AG09319 (cell line): ENCODE data around the gene RNU1-4.
"Not testable (repeated sequence)": the region's sequence is repeated elsewhere in the genome, so short reads cannot be mapped to it uniquely, and the experiment has no call there.

Experiments used
- DNase-seq: peaks from one replicate; pipeline ENCODE4 v3.0.0-alpha.2; 2010; ENCODE audit warnings: low read depth; ENCODE audit errors: extremely low read depth
- CTCF ChIP-seq: IDR thresholded peaks from 2 replicates; pipeline ENCODE4 v1.5.1; 2011; ENCODE audit warnings: low read depth, mild to moderate bottlenecking, inconsistent platforms, low read length, moderate library complexity

The RNU1-4 gene

DNA sequence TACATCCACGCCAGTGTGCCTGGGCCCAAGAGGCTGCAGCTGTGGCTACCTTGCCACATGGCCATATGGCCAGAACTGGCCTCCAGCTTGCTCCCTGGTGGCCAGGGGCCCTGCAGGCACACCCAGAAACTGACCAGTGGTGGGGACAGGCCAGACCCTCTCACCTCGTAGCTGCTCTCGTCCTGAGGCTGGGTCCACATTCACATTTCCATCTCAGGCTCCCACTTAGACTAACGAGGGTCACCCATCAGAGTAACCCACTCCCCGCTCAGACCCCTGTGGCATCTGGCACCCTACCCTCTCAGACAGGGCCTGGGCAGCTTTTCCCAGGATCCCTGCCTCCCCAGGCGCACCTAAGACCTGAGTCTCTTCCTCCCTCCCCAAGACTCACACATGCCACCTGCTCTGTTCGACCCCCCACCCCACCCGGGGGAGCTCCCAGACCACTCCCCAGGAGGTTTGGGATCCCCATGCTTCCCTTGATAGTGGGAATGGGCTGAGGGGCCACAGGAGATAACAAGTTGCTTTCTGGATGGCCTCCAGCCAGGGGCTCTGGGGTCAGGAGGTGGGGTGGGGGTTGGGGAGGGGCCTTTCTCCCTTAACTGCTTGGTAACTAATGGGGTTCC, 21.3 kb upstream of the RNU1-4 start:
- DNase-seq, result no peak
- no peak for TF ChIP-seq CTCF

DNA sequence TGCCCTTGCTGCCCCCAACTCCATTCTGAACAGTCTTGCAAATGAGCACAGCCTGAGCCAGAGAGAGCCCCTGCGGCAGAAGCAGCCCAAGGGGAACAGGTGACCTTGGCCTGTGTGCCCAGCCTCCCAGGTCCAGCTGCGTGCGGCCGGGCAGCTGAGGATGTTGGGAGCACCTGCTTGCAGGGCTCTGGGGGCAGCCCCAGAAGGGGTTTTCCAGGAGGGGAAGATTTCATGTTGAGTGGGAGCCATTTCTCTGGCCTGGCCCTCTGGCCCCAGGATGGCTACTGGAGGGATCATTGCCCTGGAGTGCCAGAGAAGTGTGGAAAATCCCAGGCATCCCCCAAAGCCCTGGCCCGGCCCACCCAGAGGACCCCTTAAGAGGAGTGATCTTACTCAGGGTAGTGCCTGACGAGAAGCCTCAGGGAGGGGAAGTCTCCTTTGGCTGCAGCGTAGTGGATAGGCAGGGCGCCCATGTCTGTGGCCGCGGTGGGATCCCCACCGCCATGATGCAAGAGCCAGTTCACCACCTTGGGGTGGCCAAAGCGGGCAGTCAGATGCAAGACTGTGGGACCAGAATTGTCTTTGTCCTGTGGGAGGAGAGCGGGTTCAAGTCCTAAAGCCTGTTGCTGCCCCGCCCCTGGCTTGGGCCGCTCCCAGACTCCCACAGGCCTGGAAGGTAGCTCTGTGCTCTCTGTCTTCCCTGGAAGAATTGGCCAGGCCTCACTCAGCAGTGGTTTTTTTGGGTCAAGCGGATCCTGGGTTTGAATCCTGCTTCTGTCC, 20.6 kb upstream of the RNU1-4 start:
- TF ChIP-seq CTCF, result no peak
- DNase-seq, result no peak

GRCh38 chr1:16720351-16721223, 19.7 kb upstream of the RNU1-4 start:
- no peak for DNase-seq

DNA sequence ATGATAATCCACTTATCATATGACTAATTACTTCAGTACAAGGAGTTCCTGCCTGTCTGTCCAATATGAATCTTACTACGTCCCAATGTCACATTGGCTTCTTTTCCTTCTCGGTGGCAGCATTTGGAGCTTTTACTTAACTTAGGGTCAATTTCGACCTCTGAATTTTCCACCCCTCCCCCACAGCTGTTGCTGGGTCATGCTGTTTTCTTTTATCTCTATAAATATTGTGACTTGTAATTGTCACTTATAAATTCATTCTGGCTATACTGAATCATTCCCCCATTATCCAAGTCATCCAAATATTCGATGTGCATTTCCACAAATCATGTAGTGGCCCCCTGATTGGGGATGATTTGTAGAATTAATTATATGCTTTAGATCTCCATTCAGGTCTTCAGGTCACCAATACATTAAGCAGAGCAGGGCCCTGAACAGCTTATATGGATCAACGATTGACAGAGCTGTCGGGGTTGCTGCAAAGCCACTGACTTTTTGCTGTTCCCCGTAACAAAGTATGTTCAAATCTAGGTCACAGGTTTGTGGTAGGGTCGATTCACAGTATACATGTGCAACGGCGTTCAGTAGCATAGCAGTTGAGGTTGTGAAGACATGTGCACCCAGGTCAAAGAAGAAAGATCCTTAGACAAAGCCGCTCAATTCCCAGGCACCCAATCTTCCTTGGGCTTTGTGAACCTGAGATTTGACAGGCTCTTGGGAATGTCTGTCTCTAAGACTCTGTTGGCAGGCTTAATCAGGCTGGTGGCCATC, 18.3 kb upstream of the RNU1-4 start:
- no peak for DNase-seq
- no peak for TF ChIP-seq CTCF

More at GRCh38 chr1:16720351-16721223, 19.7 kb upstream of the RNU1-4 start:
- TF ChIP-seq CTCF, result no peak

GRCh38 chr1:16724718-16725438, 15.4 kb upstream of the RNU1-4 start:
- TF ChIP-seq CTCF, result no peak
- no peak for DNase-seq

GRCh38 chr1:16725439-16726245, 14.7 kb upstream of the RNU1-4 start:
- DNase-seq, result not testable (repeated sequence)
